ENCODE data around the gene PPP1R15B. TPM values are rescaled to one million over a fixed set of nuclear protein-coding genes. Genes with fewer than 3 reads are reported as not detected.
A peak's percentile ranks its signal among the peaks of the same experiment; 100 is the strongest.

Gene PPP1R15B
- total RNA-seq, 2 donors from 2014 or later = 93.1 to 98.6 TPM

GRCh38 chr1:204448991-204449677, 37.5 kb upstream of the PPP1R15B start:
- ATAC-seq (no peak), DNase-seq (ENCODE audit: low spot score) (no peak)
- Mint-ChIP-seq H3K27me3 (no peaks in the 10 kb centered on the region), H3K27ac (peak overlapping the region in 1 of 2 donors; percentile 96), H3K4me1 (ENCODE audit: low read depth in 2 of 2) (peaks cover 14 to 35% of the 10 kb centered on the region in 2 donors), H3K36me3 (no peaks in the 10 kb centered on the region), H3K9me3 (no peaks in the 10 kb centered on the region), H3K4me3 (no peak overlapping the region)

- no peaks in the 10 kb centered on the region for H3K27me3 Mint-ChIP-seq
- peak overlapping the region in 1 of 2 donors; percentile 96 for H3K27ac Mint-ChIP-seq
- H3K4me1 Mint-ChIP-seq (ENCODE audit: low read depth in 2 of 2) = peaks cover 13 to 34% of the 10 kb centered on the region in 2 donors
- no peak for ATAC-seq
- H3K4me3 Mint-ChIP-seq = no peak overlapping the region
- H3K9me3 Mint-ChIP-seq = no peaks in the 10 kb centered on the region
- H3K36me3 Mint-ChIP-seq = no peaks in the 10 kb centered on the region
- DNase-seq (ENCODE audit: low spot score) = peak; percentile 3
Measured at GRCh38 chr1:204448344-204448964, 36.8 kb upstream of the PPP1R15B start.

- no peaks in the 10 kb centered on the region for H3K9me3 Mint-ChIP-seq
- H3K27me3 Mint-ChIP-seq = no peaks in the 10 kb centered on the region
- H3K36me3 Mint-ChIP-seq = no peaks in the 10 kb centered on the region
- DNase-seq (ENCODE audit: low spot score) (peak; percentile 58), ATAC-seq (no peak)
- no peak overlapping the region for H3K4me3 Mint-ChIP-seq
- peak overlapping the region in 1 of 2 donors; percentile 96 for H3K27ac Mint-ChIP-seq
- peaks cover 6 to 27% of the 10 kb centered on the region in 2 donors for H3K4me1 Mint-ChIP-seq (ENCODE audit: low read depth in 2 of 2)
Measured at GRCh38 chr1:204447736-204448135, 36.1 kb upstream of the PPP1R15B start.

GRCh38 chr1:204447190-204447589, 35.6 kb upstream of the PPP1R15B start:
- ATAC-seq = no peak
- Mint-ChIP-seq H3K4me1 (ENCODE audit: low read depth in 2 of 2) (peaks cover 5 to 26% of the 10 kb centered on the region in 2 donors), H3K9me3 (no peaks in the 10 kb centered on the region), H3K36me3 (no peaks in the 10 kb centered on the region), H3K4me3 (no peak overlapping the region), H3K27me3 (no peaks in the 10 kb centered on the region), H3K27ac (peak overlapping the region in 1 of 2 donors; percentile 96)
- peak; percentile 8 for DNase-seq (ENCODE audit: low spot score)

GRCh38 chr1:204446413-204447111, 34.9 kb upstream of the PPP1R15B start:
- ATAC-seq (peak; percentile 88 to 89), DNase-seq (ENCODE audit: low spot score) (peak; percentile 72)
- no peaks in the 10 kb centered on the region for H3K27me3 Mint-ChIP-seq
- no peak overlapping the region for H3K4me3 Mint-ChIP-seq
- no peaks in the 10 kb centered on the region for H3K9me3 Mint-ChIP-seq
- H3K36me3 Mint-ChIP-seq = peaks cover 4% of the 10 kb centered on the region
- H3K4me1 Mint-ChIP-seq (ENCODE audit: low read depth in 2 of 2) = peaks cover 5 to 23% of the 10 kb centered on the region in 2 donors
- peak overlapping the region; percentile 68 to 96 for H3K27ac Mint-ChIP-seq

- H3K9me3 Mint-ChIP-seq = no peaks in the 10 kb centered on the region
Measured at GRCh38 chr1:204445860-204446412, 34.3 kb upstream of the PPP1R15B start.

GRCh38 chr1:204443871-204444581, 32.4 kb upstream of the PPP1R15B start:
- Mint-ChIP-seq H3K36me3 (peaks cover 4% of the 10 kb centered on the region), H3K27ac (peak overlapping the region in 1 of 2 donors; percentile 29), H3K9me3 (no peaks in the 10 kb centered on the region), H3K27me3 (no peaks in the 10 kb centered on the region), H3K4me1 (ENCODE audit: low read depth in 2 of 2) (peaks cover 5 to 10% of the 10 kb centered on the region in 2 donors), H3K4me3 (no peak overlapping the region)
- ATAC-seq (peak in 1 of 2 donors; percentile 44), DNase-seq (ENCODE audit: low spot score) (no peak)

More at GRCh38 chr1:204445860-204446412, 34.3 kb upstream of the PPP1R15B start:
- peak in 1 of 2 donors; percentile 2 for ATAC-seq
- Mint-ChIP-seq H3K4me3 (no peak overlapping the region), H3K4me1 (ENCODE audit: low read depth in 2 of 2) (peaks cover 5 to 18% of the 10 kb centered on the region in 2 donors), H3K27ac (peak overlapping the region; percentile 68 to 96), H3K27me3 (no peaks in the 10 kb centered on the region), H3K36me3 (peaks cover 4% of the 10 kb centered on the region)
- peak; percentile 61 for DNase-seq (ENCODE audit: low spot score)

- Mint-ChIP-seq H3K27ac (peak overlapping the region in 1 of 2 donors; percentile 29), H3K9me3 (no peaks in the 10 kb centered on the region), H3K4me3 (no peak overlapping the region), H3K36me3 (peaks cover 4% of the 10 kb centered on the region), H3K27me3 (no peaks in the 10 kb centered on the region), H3K4me1 (ENCODE audit: low read depth in 2 of 2) (peaks cover 5% of the 10 kb centered on the region in 2 donors)
- ATAC-seq (no peak), DNase-seq (ENCODE audit: low spot score) (no peak)
Measured at GRCh38 chr1:204443260-204443619, 31.6 kb upstream of the PPP1R15B start.

- DNase-seq (ENCODE audit: low spot score) (no peak), ATAC-seq (no peak)
- H3K9me3 Mint-ChIP-seq = no peaks in the 10 kb centered on the region
- no peak overlapping the region for H3K4me3 Mint-ChIP-seq
- no peaks in the 10 kb centered on the region for H3K27me3 Mint-ChIP-seq
- no peak overlapping the region for H3K27ac Mint-ChIP-seq
- peaks cover 4% of the 10 kb centered on the region for H3K36me3 Mint-ChIP-seq
- H3K4me1 Mint-ChIP-seq (ENCODE audit: low read depth in 2 of 2) = peaks cover 5 to 6% of the 10 kb centered on the region in 2 donors
Measured at GRCh38 chr1:204442376-204443259, 31.0 kb upstream of the PPP1R15B start.

- no peaks in the 10 kb centered on the region for H3K27me3 Mint-ChIP-seq
- no peak for DNase-seq (ENCODE audit: low spot score)
- peaks cover 3 to 6% of the 10 kb centered on the region in 2 donors for H3K4me1 Mint-ChIP-seq (ENCODE audit: low read depth in 2 of 2)
- no peaks in the 10 kb centered on the region for H3K9me3 Mint-ChIP-seq
- peak overlapping the region in 1 of 2 donors; percentile 12 for H3K27ac Mint-ChIP-seq
- peaks cover 4% of the 10 kb centered on the region for H3K36me3 Mint-ChIP-seq
- no peak overlapping the region for H3K4me3 Mint-ChIP-seq
- no peak for ATAC-seq
Measured at GRCh38 chr1:204441558-204441957, 29.9 kb upstream of the PPP1R15B start.

GRCh38 chr1:204439621-204440375, 28.2 kb upstream of the PPP1R15B start:
- no peak for DNase-seq (ENCODE audit: low spot score)
- no peaks in the 10 kb centered on the region for H3K27me3 Mint-ChIP-seq
- H3K4me1 Mint-ChIP-seq (ENCODE audit: low read depth in 2 of 2) = peaks cover 6 to 12% of the 10 kb centered on the region in 2 donors
- ATAC-seq = no peak
- peak overlapping the region in 1 of 2 donors; percentile 31 for H3K27ac Mint-ChIP-seq
- H3K9me3 Mint-ChIP-seq = no peaks in the 10 kb centered on the region
- H3K36me3 Mint-ChIP-seq = peaks cover 4% of the 10 kb centered on the region
- H3K4me3 Mint-ChIP-seq = no peak overlapping the region

- DNase-seq (ENCODE audit: low spot score) = no peak
- peaks cover 6 to 12% of the 10 kb centered on the region in 2 donors for H3K4me1 Mint-ChIP-seq (ENCODE audit: low read depth in 2 of 2)
- H3K9me3 Mint-ChIP-seq = no peaks in the 10 kb centered on the region
- peak; percentile 40 to 58 for ATAC-seq
- peak overlapping the region in 1 of 2 donors; percentile 62 for H3K27ac Mint-ChIP-seq
- no peak overlapping the region for H3K4me3 Mint-ChIP-seq
- peaks cover 9% of the 10 kb centered on the region for H3K36me3 Mint-ChIP-seq
- no peaks in the 10 kb centered on the region for H3K27me3 Mint-ChIP-seq
Measured at GRCh38 chr1:204438628-204439027, 27.0 kb upstream of the PPP1R15B start.
